ENCODE measurements around the gene BUD23. TPM values are rescaled to one million over a fixed set of nuclear protein-coding genes. Genes with fewer than 3 reads are reported as not detected.

The BUD23 gene
- total and polyA plus RNA-seq, 2 donors (not counting 3 experiments of a cell fraction or from before 2014, with no cell fraction given), result 62.1 to 64.6 TPM

- H3K27ac ChIP-seq (ENCODE audit: insufficient read depth, low read depth, low read length), result no peak overlapping the region
- BruUV-seq (replicated peaks), result no TSS peak
- CTCF ChIA-PET, result interaction anchor here (0.8 to 2.7 kb wide), 6 partner anchors 9 to 181 kb away, joined by 3 to 22 read pairs (median 6); partner anchors contain the start of gene METTL27
- intact Hi-C loops (cut with micrococcal nuclease), result loop anchor here (1.0 kb wide), 2 partner anchors 114 to 118 kb away; no protein-coding TSS in a partner anchor
- H3K4me2 ChIP-seq (ENCODE audit: insufficient read depth, low read length), result peak overlapping the region; percentile 76
- H3K4me1 ChIP-seq (ENCODE audit: control insufficient read depth, extremely low read depth, insufficient read depth, low read length), result peaks cover 8% of the 10 kb centered on the region
- no peak overlapping the region for H3K9ac ChIP-seq (replicated peaks; ENCODE audit: extremely low read depth, insufficient read depth, low read length)
- POLR2A ChIA-PET, result interaction anchor here (0.6 to 1.1 kb wide), 2 partner anchors 21 to 169 kb away, joined by 3 to 4 read pairs; no protein-coding TSS in a partner anchor
- no peaks in the 10 kb centered on the region for H3K27me3 ChIP-seq (ENCODE audit: control insufficient read depth in 2 of 2, insufficient read depth in 2 of 2, low read length in 2 of 2)
- H3K9me3 ChIP-seq (replicated peaks; ENCODE audit: control insufficient read depth, insufficient read depth, low read length), result no peaks in the 10 kb centered on the region
- dilution Hi-C loops (cut with MboI; ENCODE audit: extremely low pct_ligation_motif_present, low sequenced_read_pairs), result no loop called here
- H3K36me3 ChIP-seq (ENCODE audit: control insufficient read depth in 2 of 2, extremely low read depth in 1 of 2, insufficient read depth in 2 of 2, low read length in 2 of 2), result no peaks in the 10 kb centered on the region
- H3K9me1 ChIP-seq (replicated peaks; ENCODE audit: control insufficient read depth, extremely low read depth, insufficient read depth, low read length), result no peaks in the 10 kb centered on the region
- H4K20me1 ChIP-seq (replicated peaks; ENCODE audit: control insufficient read depth, extremely low read depth, insufficient read depth, low read length), result no peaks in the 10 kb centered on the region
- TF ChIP-seq JUN (IDR thresholded peaks at IDR 0.05; ENCODE audit: borderline replicate concordance, insufficient read depth, insufficient read length, low read depth), result no peak
- TF ChIP-seq GATA2 (IDR thresholded peaks at IDR 0.05; ENCODE audit: insufficient read depth, insufficient read length, low read depth, low read length), result no peak
- TF ChIP-seq MYC (IDR thresholded peaks at IDR 0.05; ENCODE audit: low read depth, low read length), result no peak
- no peak for TF ChIP-seq FOS (IDR thresholded peaks at IDR 0.05; ENCODE audit: borderline replicate concordance, insufficient read depth, low read length)
- TF ChIP-seq CTCF (IDR thresholded peaks at IDR 0.05; ENCODE audit: extremely low read depth in 1 of 2, insufficient read depth in 1 of 2, low read depth in 1 of 2, low read length in 2 of 2), result no peak
- no peak for TF ChIP-seq POLR2A (IDR thresholded peaks at IDR 0.05; ENCODE audit: low read depth, low read length)
- TF ChIP-seq MAX (IDR thresholded peaks at IDR 0.05; ENCODE audit: insufficient read depth, insufficient read length), result no peak
- H3K79me2 ChIP-seq (ENCODE audit: control insufficient read depth, insufficient read depth, low read length), result no peaks in the 10 kb centered on the region
- DNase-seq (ENCODE audit: low read depth, low spot score), result no peak
- FAIRE-seq, result no peak
- H3K4me3 ChIP-seq (replicated peaks in 1 of 3; ENCODE audit: insufficient read depth in 1 of 3, low read depth in 1 of 3, low read length in 3 of 3), result no peak overlapping the region
- H2AFZ ChIP-seq (ENCODE audit: low read depth, low read length), result no peak overlapping the region
These were observed 54.3 kb downstream of the BUD23 start for GRCh38 chr7:73737491-73738219.

Measured in endothelial cell of umbilical vein (primary cell).